Stimulated activated naive CD8-positive, alpha-beta T cell treated with anti-CD3 and anti-CD28 coated beads, Interleukin-15, amount 100 ng/mL, for 72 hours (primary cell): ENCODE results near the gene HMCN2.

ENCODE experiments used
- ATAC-seq: fragments of 150-1000 bp; cut with Tn5 transposase; 2 replicates; pipeline ENCODE4 v1.10.0; 2021; ENCODE audit warnings: mild to moderate bottlenecking, moderate library complexity
- DNase-seq, 2 donors: peaks; one replicate each; pipeline ENCODE4 v3.0.0; 2021 to 2022
- H3K27ac Mint-ChIP-seq, 2 donors: one replicate each; pipeline ENCODE4 v1.8.0; 2022; ENCODE audit warnings: mild to moderate bottlenecking in 2 of 2, mixed read lengths in 2 of 2, moderate library complexity in 2 of 2
- H3K27me3 Mint-ChIP-seq: one replicate; pipeline ENCODE4 v1.8.0; 2022; ENCODE audit warnings: mixed read lengths
- H3K4me1 Mint-ChIP-seq: one replicate; pipeline ENCODE4 v1.8.0; 2022; ENCODE audit warnings: mild to moderate bottlenecking, mixed read lengths
- H3K4me3 Mint-ChIP-seq, 2 donors: one replicate each; pipeline ENCODE4 v1.8.0; 2022; ENCODE audit warnings: mild to moderate bottlenecking in 2 of 2, mixed read lengths in 2 of 2, moderate library complexity in 1 of 2
- H3K9me3 Mint-ChIP-seq, 2 donors: one replicate each; pipeline ENCODE4 v1.8.0; 2022; ENCODE audit warnings: mixed read lengths in 2 of 2

HMCN2 gene

DNA sequence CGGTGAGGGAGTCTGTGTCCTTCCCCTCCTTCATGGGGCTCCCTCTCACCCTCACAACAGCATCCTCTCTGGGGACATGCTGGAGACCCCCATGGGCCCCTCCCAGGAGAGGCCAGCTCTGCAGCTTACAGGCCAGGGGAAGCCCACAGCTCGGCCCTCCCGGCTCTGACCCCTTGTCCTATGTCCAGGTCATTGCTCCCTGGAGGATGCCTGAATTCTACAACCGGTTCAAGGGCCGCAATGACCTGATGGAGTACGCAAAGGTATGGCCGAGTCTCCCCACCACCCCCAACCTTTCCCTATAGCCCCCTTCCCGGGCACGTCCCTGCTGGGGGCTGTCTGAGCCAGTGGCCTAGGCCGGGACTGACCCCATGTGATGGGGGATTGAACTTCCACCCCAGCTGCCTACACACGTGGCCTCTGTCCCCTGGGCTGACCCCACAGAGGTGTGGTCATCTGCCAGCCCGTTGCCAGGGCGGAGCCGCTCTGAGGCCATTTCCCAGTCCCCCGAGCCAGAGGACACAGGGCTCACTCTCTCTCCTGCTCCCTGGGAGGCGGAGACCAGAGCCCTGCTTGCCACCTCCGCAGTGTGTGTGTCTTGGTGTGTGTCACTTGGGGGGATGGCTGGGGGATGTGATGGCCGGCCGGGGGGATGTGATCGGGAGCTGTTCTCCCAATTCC lies 201.1 kb downstream of the HMCN2 start:
- ATAC-seq: no peak
- no peak overlapping the region for H3K4me3 Mint-ChIP-seq
- H3K4me1 Mint-ChIP-seq: no peaks in the 10 kb centered on the region
- H3K27ac Mint-ChIP-seq: no peak overlapping the region
- H3K9me3 Mint-ChIP-seq: no peaks in the 10 kb centered on the region
- no peak for DNase-seq
- H3K27me3 Mint-ChIP-seq: peaks cover 86% of the 10 kb centered on the region

DNA sequence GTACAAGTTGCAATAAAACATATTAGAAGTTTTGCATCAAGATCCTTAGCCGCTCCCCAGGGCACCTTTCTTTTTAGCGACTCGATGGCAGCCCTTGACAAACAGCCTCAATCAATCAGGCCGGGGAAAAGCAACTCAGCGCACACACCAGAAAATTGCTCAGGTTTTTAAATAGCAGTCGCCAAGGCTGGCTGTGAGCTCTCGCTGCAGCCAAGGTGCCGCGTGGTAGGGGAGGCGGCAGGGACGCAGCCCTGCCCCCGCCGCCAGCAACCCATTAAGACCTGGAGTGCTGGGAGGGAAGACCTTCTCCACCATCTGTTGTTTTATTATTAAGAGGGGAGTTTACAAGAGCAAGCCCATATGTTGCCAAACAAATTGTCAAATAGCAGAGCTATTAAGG lies 201.8 kb downstream of the HMCN2 start:
- DNase-seq (no peak), ATAC-seq (no peak)
- Mint-ChIP-seq H3K4me3 (no peak overlapping the region), H3K27me3 (peaks cover 89% of the 10 kb centered on the region), H3K27ac (no peak overlapping the region), H3K9me3 (no peaks in the 10 kb centered on the region), H3K4me1 (no peaks in the 10 kb centered on the region)

DNA sequence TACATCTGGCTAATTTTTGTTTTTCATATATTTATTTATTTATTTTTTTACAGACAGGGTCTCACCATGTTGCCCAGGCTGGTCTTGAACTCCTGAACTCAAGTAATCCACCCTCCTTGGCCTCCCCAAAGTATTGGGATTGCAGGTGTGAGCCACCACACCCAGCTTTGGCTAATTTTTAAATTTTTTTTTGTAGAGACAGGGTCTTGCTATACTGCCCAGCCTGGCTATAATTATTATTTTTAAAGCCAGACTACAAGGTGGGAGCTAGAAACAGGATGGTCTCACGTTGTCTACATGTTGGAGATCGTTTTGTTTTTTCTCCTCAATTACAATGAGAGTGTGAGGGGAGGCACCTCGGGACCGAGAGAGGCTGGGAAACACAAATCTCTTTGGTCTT lies 203.0 kb downstream of the HMCN2 start:
- no peaks in the 10 kb centered on the region for H3K4me1 Mint-ChIP-seq
- H3K9me3 Mint-ChIP-seq: no peaks in the 10 kb centered on the region
- H3K27me3 Mint-ChIP-seq: peaks cover 96% of the 10 kb centered on the region
- H3K4me3 Mint-ChIP-seq: no peak overlapping the region
- no peak for ATAC-seq
- no peak overlapping the region for H3K27ac Mint-ChIP-seq
- DNase-seq: no peak

GRCh38 chr9:130470269-130470668 lies 204.7 kb downstream of the HMCN2 start:
- no peak overlapping the region for H3K27ac Mint-ChIP-seq
- ATAC-seq (no peak), DNase-seq (no peak)
- H3K27me3 Mint-ChIP-seq: peaks cover 90% of the 10 kb centered on the region
- no peaks in the 10 kb centered on the region for H3K9me3 Mint-ChIP-seq
- H3K4me1 Mint-ChIP-seq: no peaks in the 10 kb centered on the region
- H3K4me3 Mint-ChIP-seq: no peak overlapping the region

DNA sequence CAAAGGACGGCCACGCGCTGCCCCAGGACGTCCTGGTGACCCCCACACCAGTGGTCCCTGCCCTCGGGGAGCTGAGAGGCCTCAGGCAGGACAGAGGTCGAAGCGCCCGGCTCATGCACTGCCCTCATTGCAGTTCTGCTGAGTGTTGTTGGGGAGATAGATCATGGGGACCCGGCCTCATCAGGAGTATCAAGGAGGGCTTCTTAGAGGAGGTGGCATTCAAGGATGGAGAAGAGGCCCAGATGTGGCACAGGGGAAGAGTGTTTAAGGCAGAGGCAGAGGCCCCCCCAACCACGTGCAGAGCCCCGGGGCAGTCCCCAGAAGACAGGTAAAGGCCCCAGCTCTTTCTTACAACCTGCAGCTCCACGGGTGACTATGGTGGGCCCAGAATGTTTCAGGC lies 205.4 kb downstream of the HMCN2 start:
- ATAC-seq (no peak), DNase-seq (no peak)
- peaks cover 83% of the 10 kb centered on the region for H3K27me3 Mint-ChIP-seq
- no peak overlapping the region for H3K27ac Mint-ChIP-seq
- no peaks in the 10 kb centered on the region for H3K4me1 Mint-ChIP-seq
- no peak overlapping the region for H3K4me3 Mint-ChIP-seq
- no peaks in the 10 kb centered on the region for H3K9me3 Mint-ChIP-seq

DNA sequence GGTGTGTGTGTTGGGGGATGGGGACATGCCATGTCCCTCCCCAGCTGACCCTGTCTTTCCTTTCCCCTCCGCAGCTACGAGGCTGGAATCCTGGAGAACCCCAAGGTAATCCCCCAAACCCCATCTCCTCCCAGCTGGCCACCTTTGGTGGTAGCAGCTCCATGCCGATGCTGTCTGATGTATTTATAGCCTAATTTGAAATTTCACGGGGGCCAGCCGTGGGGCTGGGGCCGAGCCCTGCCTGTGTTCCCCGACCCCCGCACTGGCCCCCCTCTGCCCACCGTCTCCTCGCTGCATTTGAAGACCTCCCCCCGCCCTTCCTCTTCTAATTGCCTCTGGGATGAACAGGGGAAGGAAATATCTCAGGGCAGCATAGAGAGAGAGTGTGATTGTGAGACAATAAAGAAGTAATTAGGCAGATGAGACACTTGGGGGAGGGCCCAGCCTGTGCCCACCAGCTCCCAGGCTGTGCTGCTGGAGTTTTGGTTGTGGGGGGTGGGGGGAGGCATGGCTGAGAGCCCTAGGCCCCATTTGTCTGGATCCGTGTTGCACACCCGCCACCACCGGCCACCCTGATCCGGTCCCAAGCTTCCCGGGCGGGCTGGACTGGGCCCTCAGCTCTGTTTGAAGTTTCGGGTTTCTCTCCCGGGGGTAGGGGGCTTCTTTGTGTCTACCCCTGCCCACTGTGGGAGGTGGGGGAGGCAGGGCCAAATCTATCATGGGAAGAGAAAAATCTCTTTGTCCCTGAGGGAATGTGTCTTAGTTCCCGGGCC lies 206.0 kb downstream of the HMCN2 start:
- Mint-ChIP-seq H3K27me3 (peaks cover 76% of the 10 kb centered on the region), H3K4me3 (no peak overlapping the region), H3K9me3 (no peaks in the 10 kb centered on the region), H3K4me1 (no peaks in the 10 kb centered on the region), H3K27ac (peak overlapping the region in 1 of 2 donors; percentile 72)
- ATAC-seq: no peak
- DNase-seq: no peak

DNA sequence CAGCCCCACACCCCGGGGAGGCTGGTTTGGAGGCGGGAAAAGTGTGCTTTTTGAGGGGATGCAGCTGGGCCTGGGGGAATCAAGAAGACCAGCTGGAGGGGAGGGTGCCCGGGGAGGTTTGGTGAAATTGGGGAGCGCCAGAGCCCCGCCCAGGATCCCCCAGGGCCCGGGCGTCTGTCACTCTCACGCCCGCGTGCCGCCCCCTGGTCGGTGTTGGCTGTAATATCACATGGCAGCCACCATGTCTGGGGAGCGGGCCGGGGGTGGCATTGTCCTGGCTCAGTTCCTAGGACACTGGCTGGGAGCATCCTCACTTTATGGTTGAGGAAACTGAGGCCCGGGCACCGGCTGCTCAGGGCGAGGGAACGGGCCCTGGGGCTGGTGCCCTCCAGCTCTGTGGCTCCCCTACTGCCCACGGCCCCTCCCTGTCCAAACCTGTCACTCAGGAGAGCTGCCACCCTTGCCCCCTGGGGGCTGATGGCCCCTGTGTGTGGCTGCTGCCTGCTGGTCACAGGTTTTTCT lies 206.7 kb downstream of the HMCN2 start:
- Mint-ChIP-seq H3K4me3 (no peak overlapping the region), H3K27ac (peak overlapping the region in 1 of 2 donors; percentile 72), H3K27me3 (peaks cover 70% of the 10 kb centered on the region), H3K9me3 (no peaks in the 10 kb centered on the region), H3K4me1 (no peaks in the 10 kb centered on the region)
- DNase-seq (no peak), ATAC-seq (no peak)

- H3K27me3 Mint-ChIP-seq: peaks cover 62% of the 10 kb centered on the region
- ATAC-seq (no peak), DNase-seq (no peak)
- H3K4me1 Mint-ChIP-seq: no peaks in the 10 kb centered on the region
- no peak overlapping the region for H3K4me3 Mint-ChIP-seq
- H3K27ac Mint-ChIP-seq: no peak overlapping the region
- H3K9me3 Mint-ChIP-seq: no peaks in the 10 kb centered on the region
Measured at GRCh38 chr9:130473009-130473408, 207.4 kb downstream of the HMCN2 start.

- peaks cover 57% of the 10 kb centered on the region for H3K27me3 Mint-ChIP-seq
- H3K4me3 Mint-ChIP-seq: no peak overlapping the region
- no peak for ATAC-seq
- H3K9me3 Mint-ChIP-seq: no peaks in the 10 kb centered on the region
- H3K4me1 Mint-ChIP-seq: no peaks in the 10 kb centered on the region
- no peak overlapping the region for H3K27ac Mint-ChIP-seq
- DNase-seq: no peak
Measured at GRCh38 chr9:130473566-130473965, 208.0 kb downstream of the HMCN2 start.

GRCh38 chr9:130474106-130474505 lies 208.5 kb downstream of the HMCN2 start:
- no peaks in the 10 kb centered on the region for H3K9me3 Mint-ChIP-seq
- no peak overlapping the region for H3K27ac Mint-ChIP-seq
- peaks cover 52% of the 10 kb centered on the region for H3K27me3 Mint-ChIP-seq
- no peak overlapping the region for H3K4me3 Mint-ChIP-seq
- no peaks in the 10 kb centered on the region for H3K4me1 Mint-ChIP-seq
- ATAC-seq (no peak), DNase-seq (no peak)

DNA sequence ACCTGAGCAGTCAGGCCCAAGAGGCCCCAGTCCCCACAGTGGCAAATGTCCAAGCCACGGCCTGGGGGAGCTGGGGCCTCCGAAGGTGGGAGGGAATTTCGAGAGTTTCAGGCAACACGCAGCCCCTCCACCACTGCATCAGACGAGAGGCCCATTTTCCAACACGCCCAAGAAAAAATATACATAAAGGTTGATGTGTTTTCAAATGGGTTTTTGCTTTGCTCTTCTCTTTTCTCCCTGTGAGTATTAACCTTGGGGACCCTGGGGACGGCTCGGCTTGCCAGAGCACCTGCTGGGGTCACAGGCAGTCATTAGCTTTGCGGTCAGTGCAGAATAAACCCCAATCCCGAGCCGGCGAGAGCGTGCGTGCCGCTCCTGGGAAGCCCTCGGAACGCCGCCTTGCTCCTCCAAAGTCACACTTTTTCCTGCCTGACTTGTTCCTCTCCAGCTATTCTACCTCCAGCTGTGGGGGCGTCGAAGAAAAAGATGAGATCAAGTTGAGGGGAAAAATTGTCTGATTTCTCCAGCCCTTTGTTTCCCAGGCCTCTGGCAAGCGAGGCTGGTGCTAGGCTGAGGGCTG lies 210.7 kb downstream of the HMCN2 start:
- DNase-seq (no peak), ATAC-seq (no peak)
- Mint-ChIP-seq H3K4me3 (no peak overlapping the region), H3K27ac (no peak overlapping the region), H3K27me3 (peaks cover 34% of the 10 kb centered on the region), H3K9me3 (no peaks in the 10 kb centered on the region), H3K4me1 (no peaks in the 10 kb centered on the region)

DNA sequence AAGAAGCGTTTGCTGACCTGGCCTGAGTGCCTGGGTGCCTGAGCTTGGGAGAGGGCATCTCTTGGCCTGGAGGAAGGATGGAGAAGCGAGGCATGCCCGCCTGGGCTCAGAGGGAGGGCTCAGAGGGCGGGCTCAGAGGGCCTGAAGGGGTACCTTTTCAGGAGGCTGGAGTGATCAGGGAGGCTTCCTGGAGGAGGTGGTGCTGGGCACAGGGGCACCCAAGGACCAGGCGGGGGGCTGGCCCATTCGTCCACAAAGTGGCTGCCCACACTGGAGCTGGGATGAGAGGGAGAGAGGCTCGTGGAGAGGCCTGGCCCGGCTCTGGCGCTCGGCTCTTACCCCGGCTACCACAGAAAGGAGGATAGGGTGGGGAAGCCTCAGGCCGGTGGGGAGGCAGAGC lies 212.0 kb downstream of the HMCN2 start:
- no peak overlapping the region for H3K4me3 Mint-ChIP-seq
- ATAC-seq (no peak), DNase-seq (no peak)
- H3K9me3 Mint-ChIP-seq: no peaks in the 10 kb centered on the region
- H3K27ac Mint-ChIP-seq: no peak overlapping the region
- peaks cover 27% of the 10 kb centered on the region for H3K27me3 Mint-ChIP-seq
- H3K4me1 Mint-ChIP-seq: no peaks in the 10 kb centered on the region

- no peak overlapping the region for H3K4me3 Mint-ChIP-seq
- DNase-seq (no peak), ATAC-seq (no peak)
- H3K27me3 Mint-ChIP-seq: peaks cover 27% of the 10 kb centered on the region
- H3K9me3 Mint-ChIP-seq: no peaks in the 10 kb centered on the region
- no peaks in the 10 kb centered on the region for H3K4me1 Mint-ChIP-seq
- H3K27ac Mint-ChIP-seq: no peak overlapping the region
Measured at GRCh38 chr9:130478152-130478551, 212.6 kb downstream of the HMCN2 start.

DNA sequence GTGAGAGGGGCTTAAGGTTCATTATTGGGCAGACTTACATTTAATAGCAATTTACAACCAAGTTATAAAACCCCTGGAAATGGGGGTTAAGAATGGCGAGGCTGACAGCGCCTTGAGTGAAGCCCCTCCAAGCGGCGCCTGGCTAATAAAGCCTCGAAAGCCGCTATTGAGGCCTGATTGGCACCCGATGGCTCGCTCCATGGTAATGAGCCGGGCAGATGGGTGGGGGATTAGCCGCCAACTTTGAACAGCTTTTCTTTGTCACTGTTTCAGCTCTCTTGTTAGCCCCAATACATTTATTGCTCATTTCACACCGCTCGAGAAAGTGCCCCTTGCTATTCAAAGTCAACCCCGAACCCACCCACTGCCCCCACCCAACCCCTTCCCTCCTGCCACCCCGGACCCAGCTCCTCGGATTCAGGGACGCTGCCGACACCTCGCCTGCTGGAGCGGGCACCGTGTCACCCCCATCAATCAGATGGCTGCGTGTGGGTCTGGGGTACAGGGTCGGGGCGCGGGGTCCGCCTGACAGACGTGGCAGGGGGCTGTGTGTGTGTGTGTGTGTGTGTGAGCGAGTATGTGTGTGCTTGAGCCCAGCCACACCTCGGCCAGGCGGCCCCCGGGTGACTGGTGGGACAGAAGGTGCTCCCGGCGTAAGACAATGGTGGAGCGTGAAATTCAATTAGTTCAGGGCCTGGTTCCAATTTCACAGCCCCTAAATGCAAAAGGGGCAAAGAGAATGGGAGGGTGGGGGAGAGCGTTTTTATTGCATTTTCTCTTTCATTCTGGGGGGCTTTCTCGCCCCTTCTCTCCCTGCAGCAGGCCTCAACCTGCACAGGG lies 213.4 kb downstream of the HMCN2 start:
- Mint-ChIP-seq H3K9me3 (no peaks in the 10 kb centered on the region), H3K27ac (no peak overlapping the region)
- ATAC-seq: no peak

GRCh38 chr9:130479587-130479986 lies 214.0 kb downstream of the HMCN2 start:
- ATAC-seq: no peak
- H3K4me1 Mint-ChIP-seq: no peaks in the 10 kb centered on the region
- DNase-seq: no peak
- no peak overlapping the region for H3K4me3 Mint-ChIP-seq
- no peak overlapping the region for H3K27ac Mint-ChIP-seq
- H3K9me3 Mint-ChIP-seq: no peaks in the 10 kb centered on the region
- H3K27me3 Mint-ChIP-seq: peaks cover 27% of the 10 kb centered on the region

More for the DNA sequence above, 213.4 kb downstream of the HMCN2 start:
- H3K4me3 Mint-ChIP-seq: no peak overlapping the region
- no peaks in the 10 kb centered on the region for H3K4me1 Mint-ChIP-seq
- no peak for DNase-seq
- peaks cover 27% of the 10 kb centered on the region for H3K27me3 Mint-ChIP-seq
